Smooth muscle cell (in vitro differentiated cells): Measurements from ENCODE around the gene CHD6. TPM values are rescaled to one million over a fixed set of nuclear protein-coding genes. Genes with fewer than 3 reads are reported as not detected.

Source experiments
- DNase-seq: peaks from one replicate; lab custom pipeline; 2025; ENCODE audit not compliant: unreplicated experiment; lab: John Stamatoyannopoulos, UW
- H2AFZ ChIP-seq: fragments of 200-600 bp; sonication (generic); 2 replicates; pipeline ENCODE4 v1.6.0; 2016; ENCODE audit warnings: antibody characterized with exemption, low read depth, mild to moderate bottlenecking
- H3F3A ChIP-seq: fragments of 200-600 bp; sonication (generic); 2 replicates; pipeline ENCODE4 v1.6.0; 2017; ENCODE audit warnings: antibody characterized with exemption, low read depth
- H3K27ac ChIP-seq: fragments of 200-600 bp; sonication (generic); 2 replicates; pipeline ENCODE4 v1.5.1; 2016; ENCODE audit warnings: low read depth, mild to moderate bottlenecking
- H3K27me3 ChIP-seq: fragments of 200-600 bp; sonication (generic); 2 replicates; pipeline ENCODE4 v1.6.1; 2016; ENCODE audit warnings: low read depth, mild to moderate bottlenecking
- H3K36me3 ChIP-seq: fragments of 200-600 bp; sonication (generic); 2 replicates; pipeline ENCODE4 v1.5.1; 2016; ENCODE audit warnings: low read depth
- H3K4me1 ChIP-seq: fragments of 200-600 bp; sonication (generic); 2 replicates; pipeline ENCODE4 v1.5.1; 2016; ENCODE audit warnings: low read depth
- H3K4me2 ChIP-seq: fragments of 200-600 bp; sonication (generic); 2 replicates; pipeline ENCODE4 v1.6.0; 2016; ENCODE audit warnings: mild to moderate bottlenecking
- H3K4me3 ChIP-seq: fragments of 200-600 bp; sonication (generic); 2 replicates; pipeline ENCODE4 v1.5.1; 2016; ENCODE audit warnings: mild to moderate bottlenecking
- H3K79me2 ChIP-seq: fragments of 200-600 bp; sonication (generic); 2 replicates; pipeline ENCODE4 v1.6.0; 2016; ENCODE audit warnings: low read depth, mild to moderate bottlenecking
- H3K9ac ChIP-seq: fragments of 200-600 bp; sonication (generic); 2 replicates; pipeline ENCODE4 v1.6.0; 2016; ENCODE audit warnings: low read depth
- H3K9me3 ChIP-seq: fragments of 200-600 bp; sonication (generic); replicated peaks from 2 replicates; pipeline ENCODE4 v1.5.1; 2016; ENCODE audit warnings: low read depth
- H4K20me1 ChIP-seq: fragments of 200-600 bp; sonication (generic); 2 replicates; pipeline ENCODE4 v1.6.0; 2016; ENCODE audit warnings: low read depth
- WGBS: methylation state at CpG from one replicate; pipeline ENCODE4 v1.1.7; 2016; ENCODE audit warnings: low lambda C conversion rate; 5-methylcytosine and 5-hydroxymethylcytosine counted together
- polyA plus RNA-seq: library from polyadenylated mRNA; unstranded; fragments of >200 nt; fragmentation: Nextera tagmentation; extraction: Ambion mirVana; gene quantifications from 2 replicates; pipeline ENCODE4 v1.2.1, GENCODE V29; 2016
- total RNA-seq: library from RNA; depleted of rRNA; stranded (reverse); fragments of >200 nt; gene quantifications from 2 replicates; pipeline ENCODE4 v1.2.3, GENCODE V29; 2014
- TF ChIP-seq, protein P1 (sequence below): fragments of 200-600 bp; sonication (generic); IDR thresholded peaks from 2 replicates; pipeline ENCODE4 v1.5.1; 2017; ENCODE audit warnings: borderline replicate concordance, mild to moderate bottlenecking, antibody characterized with exemption; ENCODE audit not compliant: insufficient read depth, poor library complexity, severe bottlenecking

The CHD6 gene
- total and polyA plus RNA-seq, 2 experiments from 2014 or later, result 41.7 to 47.8 TPM

DNA sequence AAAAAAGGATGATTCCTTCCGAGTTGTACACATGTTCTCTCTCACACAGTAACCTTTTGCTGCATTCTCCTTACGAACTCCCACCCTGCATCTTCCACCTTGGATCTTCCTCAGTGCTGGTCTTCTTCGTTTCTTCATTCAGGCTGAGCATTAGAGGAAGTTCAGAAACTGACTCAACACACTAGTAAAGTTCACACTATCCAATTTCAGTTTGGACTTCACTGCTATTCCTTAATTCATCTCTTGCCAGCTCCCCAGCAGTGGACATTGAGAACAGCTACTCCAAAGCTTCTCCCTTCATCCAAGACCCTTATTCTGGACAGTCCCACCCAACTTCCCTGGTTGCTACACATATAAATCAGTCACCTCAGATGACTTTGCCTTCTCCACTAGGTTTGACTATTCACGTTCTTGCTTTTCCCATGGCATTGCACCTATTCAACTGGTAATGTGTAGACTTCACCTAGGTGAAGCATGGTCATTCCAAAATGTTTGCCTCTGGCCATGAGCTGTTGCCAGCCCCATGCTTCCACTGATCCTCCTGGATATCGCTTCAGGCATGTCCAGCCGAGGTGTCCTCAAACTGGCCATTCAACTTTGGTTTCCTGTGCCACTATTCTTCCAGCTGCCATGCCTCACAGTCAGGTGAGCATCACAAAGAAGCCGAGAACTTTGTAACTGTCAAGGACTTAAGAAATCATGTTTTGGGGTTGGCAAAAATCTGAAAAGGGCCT, 147.6 kb downstream of the CHD6 start:
- TF ChIP-seq, protein P1, sequence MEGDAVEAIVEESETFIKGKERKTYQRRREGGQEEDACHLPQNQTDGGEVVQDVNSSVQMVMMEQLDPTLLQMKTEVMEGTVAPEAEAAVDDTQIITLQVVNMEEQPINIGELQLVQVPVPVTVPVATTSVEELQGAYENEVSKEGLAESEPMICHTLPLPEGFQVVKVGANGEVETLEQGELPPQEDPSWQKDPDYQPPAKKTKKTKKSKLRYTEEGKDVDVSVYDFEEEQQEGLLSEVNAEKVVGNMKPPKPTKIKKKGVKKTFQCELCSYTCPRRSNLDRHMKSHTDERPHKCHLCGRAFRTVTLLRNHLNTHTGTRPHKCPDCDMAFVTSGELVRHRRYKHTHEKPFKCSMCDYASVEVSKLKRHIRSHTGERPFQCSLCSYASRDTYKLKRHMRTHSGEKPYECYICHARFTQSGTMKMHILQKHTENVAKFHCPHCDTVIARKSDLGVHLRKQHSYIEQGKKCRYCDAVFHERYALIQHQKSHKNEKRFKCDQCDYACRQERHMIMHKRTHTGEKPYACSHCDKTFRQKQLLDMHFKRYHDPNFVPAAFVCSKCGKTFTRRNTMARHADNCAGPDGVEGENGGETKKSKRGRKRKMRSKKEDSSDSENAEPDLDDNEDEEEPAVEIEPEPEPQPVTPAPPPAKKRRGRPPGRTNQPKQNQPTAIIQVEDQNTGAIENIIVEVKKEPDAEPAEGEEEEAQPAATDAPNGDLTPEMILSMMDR, result no peak

DNA sequence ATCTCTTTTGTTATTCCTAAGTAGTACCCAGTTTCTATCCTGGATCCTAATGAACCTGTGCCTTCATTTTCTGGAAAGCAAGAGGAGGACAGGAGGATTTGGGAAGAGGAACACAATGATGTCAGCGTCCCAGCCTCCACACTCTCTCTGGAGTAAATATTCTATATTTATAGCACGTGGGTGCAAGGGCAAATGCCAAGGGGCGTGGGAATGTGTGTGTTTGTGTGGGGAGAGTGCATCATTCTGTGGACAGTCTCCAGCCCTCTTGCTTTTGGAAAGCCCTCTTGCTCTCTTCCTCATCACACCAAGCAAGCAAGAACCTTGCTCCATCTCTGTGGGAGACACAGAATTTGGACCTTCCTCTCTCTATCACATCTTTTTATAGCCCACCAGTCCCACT, 148.3 kb downstream of the CHD6 start:
- no peak overlapping the region for H3K9ac ChIP-seq
- no peaks in the 10 kb centered on the region for H3K27me3 ChIP-seq
- H3K79me2 ChIP-seq, result no peaks in the 10 kb centered on the region
- no peak overlapping the region for H3K27ac ChIP-seq
- H3F3A ChIP-seq, result no peaks in the 10 kb centered on the region
- DNase-seq, result no peak
- H3K4me3 ChIP-seq, result no peak overlapping the region
- 88% methylated on average over 3 of the region's 3 CpGs for WGBS
- H3K4me2 ChIP-seq, result no peak overlapping the region
- TF ChIP-seq, protein P1, result no peak
- H3K36me3 ChIP-seq, result peaks cover 3% of the 10 kb centered on the region
- H4K20me1 ChIP-seq, result no peaks in the 10 kb centered on the region
- H3K4me1 ChIP-seq, result no peaks in the 10 kb centered on the region
- no peaks in the 10 kb centered on the region for H3K9me3 ChIP-seq
- H2AFZ ChIP-seq, result no peak overlapping the region

More for the DNA sequence above, 147.6 kb downstream of the CHD6 start:
- H4K20me1 ChIP-seq, result peaks cover 2% of the 10 kb centered on the region
- no peak overlapping the region for H2AFZ ChIP-seq
- H3K4me3 ChIP-seq, result no peak overlapping the region
- H3K4me2 ChIP-seq, result no peak overlapping the region
- no peaks in the 10 kb centered on the region for H3F3A ChIP-seq
- no peak for DNase-seq
- no peak overlapping the region for H3K9ac ChIP-seq
- H3K4me1 ChIP-seq, result no peaks in the 10 kb centered on the region
- H3K36me3 ChIP-seq, result no peaks in the 10 kb centered on the region
- H3K9me3 ChIP-seq, result no peaks in the 10 kb centered on the region
- no peak overlapping the region for H3K27ac ChIP-seq
- H3K27me3 ChIP-seq, result no peaks in the 10 kb centered on the region
- no peaks in the 10 kb centered on the region for H3K79me2 ChIP-seq
- 94% methylated on average over 7 of the region's 7 CpGs for WGBS

DNA sequence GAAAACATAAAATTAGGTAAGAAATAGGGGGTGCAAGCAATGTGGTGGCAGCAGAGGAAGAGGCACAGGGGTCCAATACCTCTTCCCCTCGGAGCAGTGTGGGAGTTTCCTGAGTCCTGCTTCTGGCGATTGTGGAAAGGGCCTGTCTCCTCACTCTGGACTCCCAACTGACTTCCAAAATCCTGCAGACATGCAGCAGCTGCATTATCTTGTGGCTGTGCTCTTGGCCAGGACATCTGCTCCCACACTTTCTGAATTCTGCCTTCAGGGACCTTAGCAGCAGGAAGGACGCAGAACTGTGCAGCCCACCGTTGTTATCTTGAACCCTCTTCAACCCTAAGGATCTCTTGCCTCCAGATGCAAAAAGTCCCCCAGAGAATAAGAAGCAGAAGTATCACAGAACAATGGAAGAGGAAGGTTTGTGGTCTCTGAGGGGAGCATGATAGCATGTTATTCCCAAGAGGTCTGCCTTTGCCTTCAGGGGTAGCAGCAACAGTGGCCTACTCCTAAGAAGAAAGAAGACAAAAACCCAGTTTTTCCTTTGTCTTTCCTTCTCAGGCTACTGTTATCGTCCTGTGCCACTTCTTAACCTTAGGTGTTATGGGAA, 149.1 kb downstream of the CHD6 start:
- H3K36me3 ChIP-seq, result peaks cover 3% of the 10 kb centered on the region
- H2AFZ ChIP-seq, result no peak overlapping the region
- H3K27me3 ChIP-seq, result no peaks in the 10 kb centered on the region
- no peak for DNase-seq
- no peak overlapping the region for H3K4me2 ChIP-seq
- no peaks in the 10 kb centered on the region for H3F3A ChIP-seq
- H4K20me1 ChIP-seq, result no peaks in the 10 kb centered on the region
- no peaks in the 10 kb centered on the region for H3K9me3 ChIP-seq
- H3K4me3 ChIP-seq, result no peak overlapping the region
- 96% methylated on average over 5 of the region's 5 CpGs for WGBS
- H3K27ac ChIP-seq, result no peak overlapping the region
- no peaks in the 10 kb centered on the region for H3K4me1 ChIP-seq
- TF ChIP-seq, protein P1, result no peak
- no peaks in the 10 kb centered on the region for H3K79me2 ChIP-seq
- no peak overlapping the region for H3K9ac ChIP-seq
